HepG2 (cell line): ENCODE results near the gene SDK1. TPM values are rescaled to one million over a fixed set of nuclear protein-coding genes. Genes with fewer than 3 reads are reported as not detected.

Experiments
- CBX1 ChIP-seq: IDR thresholded peaks from one replicate; pipeline ENCODE4 v1.6.1; 2016; ENCODE audit warnings: antibody characterized with exemption, low read depth
- KAT2B ChIP-seq: fragments of 150-350 bp; IDR thresholded peaks from 2 replicates; pipeline ENCODE4 v1.6.1; 2014; ENCODE audit warnings: low read depth, low read length, borderline replicate concordance
- KDM5B ChIP-seq: sonication (generic); formaldehyde crosslinking; IDR thresholded peaks from 2 replicates; pipeline ENCODE4 v1.4.0; 2020; ENCODE audit warnings: missing genetic modification reagents, mild to moderate bottlenecking, borderline replicate concordance
- MED8 ChIP-seq: sonication (generic); formaldehyde crosslinking; IDR thresholded peaks from 2 replicates; pipeline ENCODE4 v1.8.1; 2023; ENCODE audit warnings: mild to moderate bottlenecking, missing genetic modification reagents; ENCODE audit not compliant: insufficient replicate concordance
- MIER2 ChIP-seq: IDR thresholded peaks from 2 replicates; pipeline ENCODE4 v1.6.1; 2016; ENCODE audit warnings: missing biosample characterization, missing genetic modification reagents
- MTF1 ChIP-seq: sonication (generic); formaldehyde crosslinking; IDR thresholded peaks from 2 replicates; pipeline ENCODE4 v1.5.0; 2020; ENCODE audit warnings: missing genetic modification reagents
- MTF2 ChIP-seq: sonication (generic); formaldehyde crosslinking; IDR thresholded peaks from 2 replicates; pipeline ENCODE4 v1.5.0; 2020; ENCODE audit warnings: missing genetic modification reagents, borderline replicate concordance
- NFE2L2 ChIP-seq: fragments of 150-350 bp; IDR thresholded peaks from 2 replicates; pipeline ENCODE4 v1.6.1; 2014; ENCODE audit warnings: low read length
- NFIC ChIP-seq: IDR thresholded peaks from 2 replicates; pipeline ENCODE4 v1.6.1; 2012; ENCODE audit warnings: mild to moderate bottlenecking, low read length, inconsistent platforms
- NFKB2 ChIP-seq: sonication (generic); formaldehyde crosslinking; IDR thresholded peaks from 2 replicates; pipeline ENCODE4 v1.4.0; 2020; ENCODE audit warnings: missing genetic modification reagents, borderline replicate concordance
- NFYB ChIP-seq: sonication (generic); formaldehyde crosslinking; IDR thresholded peaks from 2 replicates; pipeline ENCODE4 v1.4.0; 2020; ENCODE audit warnings: missing genetic modification reagents
- NR2F6 ChIP-seq, 2 experiments: IDR thresholded peaks; 2 replicates each; pipeline ENCODE4 v1.6.1; 2016; ENCODE audit warnings: antibody characterized with exemption in 1 of 2, mild to moderate bottlenecking in 1 of 2
- POLR2A ChIP-seq, 2 experiments: IDR thresholded peaks; 2 replicates each; pipeline ENCODE4 v1.6.1; 2011; ENCODE audit warnings: low read depth in 2 of 2, low read length in 2 of 2, mild to moderate bottlenecking in 1 of 2, moderate library complexity in 1 of 2; ENCODE audit not compliant: insufficient read depth in 1 of 2
- SATB2 ChIP-seq: sonication (generic); formaldehyde crosslinking; IDR thresholded peaks from 2 replicates; pipeline ENCODE4 v1.5.0; 2020; ENCODE audit warnings: missing genetic modification reagents
- SMAD9 ChIP-seq: sonication (generic); formaldehyde crosslinking; IDR thresholded peaks from 2 replicates; pipeline ENCODE4 v1.5.1; 2020; ENCODE audit warnings: mild to moderate bottlenecking, missing genetic modification reagents
- SP2 ChIP-seq: sonication (generic); formaldehyde crosslinking; IDR thresholded peaks from 2 replicates; pipeline ENCODE4 v1.5.1; 2020; ENCODE audit warnings: mild to moderate bottlenecking, missing genetic modification reagents
- TOE1 ChIP-seq: sonication (generic); formaldehyde crosslinking; IDR thresholded peaks from 2 replicates; pipeline ENCODE4 v1.4.0; 2020; ENCODE audit warnings: mild to moderate bottlenecking, missing genetic modification reagents
- YY1 ChIP-seq: IDR thresholded peaks from 2 replicates; pipeline ENCODE4 v1.6.1; 2011; ENCODE audit warnings: low read length, low read depth, moderate library complexity, mild to moderate bottlenecking; ENCODE audit not compliant: insufficient read depth, insufficient replicate concordance
- ZBTB21 ChIP-seq: sonication (generic); formaldehyde crosslinking; IDR thresholded peaks from 2 replicates; pipeline ENCODE4 v1.4.0; 2020; ENCODE audit warnings: missing genetic modification reagents
- ZBTB3 ChIP-seq: sonication (generic); formaldehyde crosslinking; IDR thresholded peaks from 2 replicates; pipeline ENCODE4 v1.4.0; 2020; ENCODE audit warnings: low read depth, mild to moderate bottlenecking, moderate library complexity, missing genetic modification reagents, borderline replicate concordance
- ZNF124 ChIP-seq: sonication (generic); formaldehyde crosslinking; IDR thresholded peaks from 2 replicates; pipeline ENCODE4 v1.4.0; 2020; ENCODE audit warnings: missing genetic modification reagents
- ZNF660 ChIP-seq: sonication (generic); formaldehyde crosslinking; IDR thresholded peaks from 2 replicates; pipeline ENCODE4 v1.5.1; 2020; ENCODE audit warnings: mild to moderate bottlenecking, low read depth, missing genetic modification reagents, borderline replicate concordance
- polyA plus RNA-seq, 8 experiments: library from polyadenylated mRNA; depleted of rRNA in 3 of 8; stranded (reverse) in 7 of 8; unstranded in 1 of 8; fragments of >200 nt; fragmentation: Illumina TruSeq in 4 of 8; extraction: Trizol in 4 of 8; gene quantifications; 2 replicates each; pipeline versions ENCODE4 v1.2.1 to v1.2.3, GENCODE V29; 2011 to 2016; ENCODE audit warnings: low read depth in 4 of 8, missing spikeins in 1 of 8, mixed read lengths in 1 of 8; ENCODE audit not compliant: insufficient read depth in 1 of 8
- total RNA-seq, 5 experiments: library from RNA; depleted of rRNA; stranded (reverse); fragments of >200 nt; fragmentation: Illumina TruSeq; extraction: Trizol; gene quantifications; 2 replicates each; pipeline ENCODE4 v1.2.3, GENCODE V29; 2016; ENCODE audit warnings: low read depth in 1 of 5
- TF ChIP-seq, protein P1 (sequence below): sonication (generic); formaldehyde crosslinking; IDR thresholded peaks from 2 replicates; pipeline ENCODE4 v1.8.1; 2023; ENCODE audit warnings: mild to moderate bottlenecking, missing genetic modification reagents
- TF ChIP-seq, protein P2 (sequence below): conservative IDR thresholded peaks from 2 replicates; pipeline ENCODE4 v1.6.1; 2018; ENCODE audit warnings: missing genetic modification reagents
- TF ChIP-seq, protein P3 (sequence below): sonication (generic); formaldehyde crosslinking; IDR thresholded peaks from 2 replicates; pipeline ENCODE4 v1.9.0; 2021; ENCODE audit warnings: missing genetic modification reagents, mild to moderate bottlenecking, borderline replicate concordance
- TF ChIP-seq, protein P4 (sequence below): sonication (generic); formaldehyde crosslinking; IDR thresholded peaks from 2 replicates; pipeline ENCODE4 v1.9.0; 2022; ENCODE audit warnings: missing genetic modification reagents, mild to moderate bottlenecking, borderline replicate concordance
- TF ChIP-seq, protein P5 (sequence below): sonication (generic); formaldehyde crosslinking; IDR thresholded peaks from 2 replicates; pipeline ENCODE4 v1.5.0; 2020; ENCODE audit warnings: mild to moderate bottlenecking, missing genetic modification reagents

Gene SDK1
- total and polyA plus RNA-seq, 2 of the 13 experiments (the other 11 are each of a cell fraction or from before 2014, with no cell fraction given): 0.35 to 2.4 TPM

DNA sequence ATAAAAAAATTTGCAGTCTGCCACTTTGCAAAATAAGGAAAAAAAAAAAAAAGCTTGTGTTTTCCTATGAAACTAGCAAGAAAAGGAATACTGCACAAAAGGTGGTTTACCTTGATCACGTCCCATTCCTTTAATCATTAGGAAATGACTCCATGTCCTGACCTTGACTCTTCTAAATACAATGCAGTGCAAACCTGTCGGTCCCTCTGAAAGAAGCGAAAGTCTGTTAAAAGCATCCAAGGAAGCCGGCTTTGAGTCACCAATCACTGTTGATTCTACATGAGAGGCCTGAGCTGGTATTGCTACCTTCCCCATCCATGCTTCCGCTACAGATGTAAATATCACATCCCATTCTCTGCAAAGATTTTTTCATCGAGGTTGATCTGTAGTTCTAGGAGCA is 652.1 kb downstream of the SDK1 start (continued):
- no peak for TF ChIP-seq ZNF660 (CRISPR knock-in tag)
- TF ChIP-seq NFYB: no peak
- no peak for TF ChIP-seq MIER2
- TF ChIP-seq TOE1 (CRISPR knock-in tag): no peak
- TF ChIP-seq KDM5B (CRISPR knock-in tag): no peak
- TF ChIP-seq ZBTB3 (CRISPR knock-in tag): no peak
- TF ChIP-seq NFKB2: no peak
- TF ChIP-seq SP2 (CRISPR knock-in tag): no peak
- TF ChIP-seq CBX1: no peak
- no peak for TF ChIP-seq KAT2B
- no peak for TF ChIP-seq POLR2A (IDR thresholded peaks at IDR 0.05; ENCODE audit: insufficient read depth in 1 of 2, low read depth in 2 of 2, low read length in 2 of 2)
- TF ChIP-seq NR2F6 (IDR thresholded peaks at IDR 0.05): peak; percentile 70
- peak; percentile 58 for TF ChIP-seq NR2F6 (CRISPR knock-in tag; IDR thresholded peaks at IDR 0.05)
- TF ChIP-seq ZNF124 (CRISPR knock-in tag): no peak
- TF ChIP-seq, protein P1, sequence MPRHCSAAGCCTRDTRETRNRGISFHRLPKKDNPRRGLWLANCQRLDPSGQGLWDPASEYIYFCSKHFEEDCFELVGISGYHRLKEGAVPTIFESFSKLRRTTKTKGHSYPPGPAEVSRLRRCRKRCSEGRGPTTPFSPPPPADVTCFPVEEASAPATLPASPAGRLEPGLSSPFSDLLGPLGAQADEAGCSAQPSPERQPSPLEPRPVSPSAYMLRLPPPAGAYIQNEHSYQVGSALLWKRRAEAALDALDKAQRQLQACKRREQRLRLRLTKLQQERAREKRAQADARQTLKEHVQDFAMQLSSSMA (CRISPR knock-in tag): no peak
- no peak for TF ChIP-seq YY1
- TF ChIP-seq, protein P2, sequence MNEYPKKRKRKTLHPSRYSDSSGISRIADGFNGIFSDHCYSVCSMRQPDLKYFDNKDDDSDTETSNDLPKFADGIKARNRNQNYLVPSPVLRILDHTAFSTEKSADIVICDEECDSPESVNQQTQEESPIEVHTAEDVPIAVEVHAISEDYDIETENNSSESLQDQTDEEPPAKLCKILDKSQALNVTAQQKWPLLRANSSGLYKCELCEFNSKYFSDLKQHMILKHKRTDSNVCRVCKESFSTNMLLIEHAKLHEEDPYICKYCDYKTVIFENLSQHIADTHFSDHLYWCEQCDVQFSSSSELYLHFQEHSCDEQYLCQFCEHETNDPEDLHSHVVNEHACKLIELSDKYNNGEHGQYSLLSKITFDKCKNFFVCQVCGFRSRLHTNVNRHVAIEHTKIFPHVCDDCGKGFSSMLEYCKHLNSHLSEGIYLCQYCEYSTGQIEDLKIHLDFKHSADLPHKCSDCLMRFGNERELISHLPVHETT (CRISPR knock-in tag): no peak
- TF ChIP-seq, protein P3, sequence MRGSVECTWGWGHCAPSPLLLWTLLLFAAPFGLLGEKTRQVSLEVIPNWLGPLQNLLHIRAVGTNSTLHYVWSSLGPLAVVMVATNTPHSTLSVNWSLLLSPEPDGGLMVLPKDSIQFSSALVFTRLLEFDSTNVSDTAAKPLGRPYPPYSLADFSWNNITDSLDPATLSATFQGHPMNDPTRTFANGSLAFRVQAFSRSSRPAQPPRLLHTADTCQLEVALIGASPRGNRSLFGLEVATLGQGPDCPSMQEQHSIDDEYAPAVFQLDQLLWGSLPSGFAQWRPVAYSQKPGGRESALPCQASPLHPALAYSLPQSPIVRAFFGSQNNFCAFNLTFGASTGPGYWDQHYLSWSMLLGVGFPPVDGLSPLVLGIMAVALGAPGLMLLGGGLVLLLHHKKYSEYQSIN (CRISPR knock-in tag): no peak
- no peak for TF ChIP-seq MTF2
- TF ChIP-seq NFIC: peak; percentile 78
- TF ChIP-seq, protein P4, sequence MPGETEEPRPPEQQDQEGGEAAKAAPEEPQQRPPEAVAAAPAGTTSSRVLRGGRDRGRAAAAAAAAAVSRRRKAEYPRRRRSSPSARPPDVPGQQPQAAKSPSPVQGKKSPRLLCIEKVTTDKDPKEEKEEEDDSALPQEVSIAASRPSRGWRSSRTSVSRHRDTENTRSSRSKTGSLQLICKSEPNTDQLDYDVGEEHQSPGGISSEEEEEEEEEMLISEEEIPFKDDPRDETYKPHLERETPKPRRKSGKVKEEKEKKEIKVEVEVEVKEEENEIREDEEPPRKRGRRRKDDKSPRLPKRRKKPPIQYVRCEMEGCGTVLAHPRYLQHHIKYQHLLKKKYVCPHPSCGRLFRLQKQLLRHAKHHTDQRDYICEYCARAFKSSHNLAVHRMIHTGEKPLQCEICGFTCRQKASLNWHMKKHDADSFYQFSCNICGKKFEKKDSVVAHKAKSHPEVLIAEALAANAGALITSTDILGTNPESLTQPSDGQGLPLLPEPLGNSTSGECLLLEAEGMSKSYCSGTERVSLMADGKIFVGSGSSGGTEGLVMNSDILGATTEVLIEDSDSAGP: no peak
- TF ChIP-seq NFE2L2: no peak
- TF ChIP-seq ZBTB21 (CRISPR knock-in tag): no peak
- TF ChIP-seq SATB2 (CRISPR knock-in tag): no peak
- TF ChIP-seq SMAD9 (CRISPR knock-in tag): no peak
- no peak for TF ChIP-seq MED8 (CRISPR knock-in tag)
- TF ChIP-seq MTF1 (CRISPR knock-in tag): no peak
- TF ChIP-seq, protein P5, sequence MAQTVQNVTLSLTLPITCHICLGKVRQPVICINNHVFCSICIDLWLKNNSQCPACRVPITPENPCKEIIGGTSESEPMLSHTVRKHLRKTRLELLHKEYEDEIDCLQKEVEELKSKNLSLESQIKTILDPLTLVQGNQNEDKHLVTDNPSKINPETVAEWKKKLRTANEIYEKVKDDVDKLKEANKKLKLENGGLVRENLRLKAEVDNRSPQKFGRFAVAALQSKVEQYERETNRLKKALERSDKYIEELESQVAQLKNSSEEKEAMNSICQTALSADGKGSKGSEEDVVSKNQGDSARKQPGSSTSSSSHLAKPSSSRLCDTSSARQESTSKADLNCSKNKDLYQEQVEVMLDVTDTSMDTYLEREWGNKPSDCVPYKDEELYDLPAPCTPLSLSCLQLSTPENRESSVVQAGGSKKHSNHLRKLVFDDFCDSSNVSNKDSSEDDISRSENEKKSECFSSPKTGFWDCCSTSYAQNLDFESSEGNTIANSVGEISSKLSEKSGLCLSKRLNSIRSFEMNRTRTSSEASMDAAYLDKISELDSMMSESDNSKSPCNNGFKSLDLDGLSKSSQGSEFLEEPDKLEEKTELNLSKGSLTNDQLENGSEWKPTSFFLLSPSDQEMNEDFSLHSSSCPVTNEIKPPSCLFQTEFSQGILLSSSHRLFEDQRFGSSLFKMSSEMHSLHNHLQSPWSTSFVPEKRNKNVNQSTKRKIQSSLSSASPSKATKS (CRISPR knock-in tag): no peak
